Measurements from ENCODE around the gene PLB1.

Gene PLB1

GRCh38 chr2:28495551-28496250 lies at the start of gene PLB1:
PLB1 (plus strand) TSS chr2:28496060; CDS start chr2:28496115, 55 bp downstream.
- no peak for DNase-seq (ENCODE audit: low spot score)

GRCh38 chr2:28446531-28446930 lies 49.3 kb upstream of the PLB1 start:
- no peak for DNase-seq (ENCODE audit: low spot score)

- no peak for DNase-seq (ENCODE audit: low spot score)
These were observed 48.8 kb upstream of the PLB1 start for GRCh38 chr2:28447086-28447485.

GRCh38 chr2:28447943-28448792 lies 47.7 kb upstream of the PLB1 start:
- DNase-seq (ENCODE audit: low spot score), result no peak

GRCh38 chr2:28448793-28449100 lies 47.1 kb upstream of the PLB1 start:
- DNase-seq (ENCODE audit: low spot score), result no peak

GRCh38 chr2:28449126-28449487 lies 46.8 kb upstream of the PLB1 start:
- DNase-seq (ENCODE audit: low spot score), result no peak

GRCh38 chr2:28449488-28450395 lies 46.1 kb upstream of the PLB1 start:
- no peak for DNase-seq (ENCODE audit: low spot score)

- DNase-seq (ENCODE audit: low spot score), result no peak
These were observed 44.8 kb upstream of the PLB1 start for GRCh38 chr2:28450901-28451565.

- no peak for DNase-seq (ENCODE audit: low spot score)
These were observed 43.9 kb upstream of the PLB1 start for GRCh38 chr2:28451793-28452533.

GRCh38 chr2:28452534-28453081 lies 43.3 kb upstream of the PLB1 start:
- DNase-seq (ENCODE audit: low spot score), result peak; percentile 61

- no peak for DNase-seq (ENCODE audit: low spot score)
These were observed 42.5 kb upstream of the PLB1 start for GRCh38 chr2:28453396-28453795.

- no peak for DNase-seq (ENCODE audit: low spot score)
These were observed 41.6 kb upstream of the PLB1 start for GRCh38 chr2:28454016-28454930.

GRCh38 chr2:28457237-28457636 lies 38.6 kb upstream of the PLB1 start:
- DNase-seq (ENCODE audit: low spot score), result no peak

- DNase-seq (ENCODE audit: low spot score), result no peak
These were observed 34.8 kb upstream of the PLB1 start for GRCh38 chr2:28461056-28461455.

- DNase-seq (ENCODE audit: low spot score), result no peak
These were observed 33.7 kb upstream of the PLB1 start for GRCh38 chr2:28462122-28462521.

- DNase-seq (ENCODE audit: low spot score), result no peak
These were observed 32.5 kb upstream of the PLB1 start for GRCh38 chr2:28463211-28463816.

- DNase-seq (ENCODE audit: low spot score), result no peak
These were observed 32.0 kb upstream of the PLB1 start for GRCh38 chr2:28463893-28464292.

- DNase-seq (ENCODE audit: low spot score), result no peak
These were observed 30.5 kb upstream of the PLB1 start for GRCh38 chr2:28465148-28465885.

- no peak for DNase-seq (ENCODE audit: low spot score)
These were observed 26.6 kb upstream of the PLB1 start for GRCh38 chr2:28469304-28469703.

All from hematopoietic multipotent progenitor cell treated with erythropoietin and hydrocortisone succinate and interleukin-3 and kit ligand, for 15 days (in vitro differentiated cells).